ENCODE results near the gene HOXC9. TPM values are rescaled to one million over a fixed set of nuclear protein-coding genes. Genes with fewer than 3 reads are reported as not detected.

HOXC9 gene
- total RNA-seq, 6 experiments from 2014 or later = not detected

- intact Hi-C loops (cut with DNase I) = no loop called here
- no peak overlapping the region for H3K27ac ChIP-seq
- DNase-seq (no peak), ATAC-seq (no peak)
- 6% methylated on average over 4 of the region's 4 CpGs for WGBS (ENCODE audit: insufficient coverage, low coverage, low lambda C conversion rate, missing lambda C conversion rate)
- TF ChIP-seq POLR2A (IDR thresholded peaks at IDR 0.05) (no peak), CTCF (IDR thresholded peaks at IDR 0.05) (no peak)
- no peak overlapping the region for H3K4me3 ChIP-seq
- no peaks in the 10 kb centered on the region for H3K9me3 ChIP-seq
- H3K36me3 ChIP-seq = no peaks in the 10 kb centered on the region
- peaks cover 0 to 4% (median 0%) of the 10 kb centered on the region in 4 donors for H3K4me1 ChIP-seq
- H3K27me3 ChIP-seq = peaks cover 12 to 71% of the 10 kb centered on the region in 2 donors
These were observed 12.2 kb upstream of the HOXC9 start for GRCh38 chr12:53987787-53988230.

DNA sequence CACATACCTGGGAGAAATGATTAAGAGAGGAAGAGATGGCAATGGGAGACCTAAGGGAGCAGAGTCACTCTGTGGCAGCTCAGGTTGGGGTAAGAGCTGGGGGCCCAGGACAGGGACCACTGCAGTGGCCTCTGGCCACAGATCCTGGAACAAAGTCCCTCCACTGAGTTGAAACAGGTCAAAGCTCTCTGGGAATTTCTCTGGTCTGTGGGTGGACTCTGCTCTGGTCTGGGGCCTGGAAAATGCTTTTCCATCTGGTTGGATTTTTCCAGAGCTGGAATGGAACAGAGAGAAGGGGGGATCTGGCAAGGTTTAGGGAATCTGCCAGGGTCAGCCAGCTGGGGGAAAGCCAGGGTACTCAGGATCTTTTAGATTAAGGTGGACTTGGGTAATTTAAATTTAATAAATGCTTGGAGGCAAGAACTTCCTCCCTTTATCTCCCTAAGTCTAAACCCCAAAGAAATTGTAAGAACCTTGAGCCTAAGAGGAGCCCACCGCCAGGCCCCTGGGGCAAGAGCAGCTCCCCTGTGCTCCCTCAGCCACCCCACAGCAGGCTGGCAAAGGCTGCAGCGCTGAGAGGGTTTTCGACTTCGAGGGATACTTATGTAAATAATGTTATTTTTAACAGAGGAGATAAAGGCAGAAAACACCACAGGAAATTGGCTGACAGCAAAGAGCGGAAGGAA is 11.3 kb upstream of the HOXC9 start:
- Histone ChIP-seq H3K4me3 (no peak overlapping the region), H3K27me3 (peaks cover 11 to 71% of the 10 kb centered on the region in 2 donors), H3K4me1 (peaks cover 0 to 4% (median 0%) of the 10 kb centered on the region in 4 donors), H3K27ac (no peak overlapping the region), H3K36me3 (no peaks in the 10 kb centered on the region), H3K9me3 (no peaks in the 10 kb centered on the region)
- intact Hi-C loops (cut with DNase I) = no loop called here
- TF ChIP-seq CTCF (IDR thresholded peaks at IDR 0.05) = no peak
- TF ChIP-seq POLR2A (IDR thresholded peaks at IDR 0.05) = no peak
- ATAC-seq (no peak), DNase-seq (no peak)
- 12% methylated on average over 5 of the region's 5 CpGs for WGBS (ENCODE audit: insufficient coverage, low coverage, low lambda C conversion rate, missing lambda C conversion rate)

DNA sequence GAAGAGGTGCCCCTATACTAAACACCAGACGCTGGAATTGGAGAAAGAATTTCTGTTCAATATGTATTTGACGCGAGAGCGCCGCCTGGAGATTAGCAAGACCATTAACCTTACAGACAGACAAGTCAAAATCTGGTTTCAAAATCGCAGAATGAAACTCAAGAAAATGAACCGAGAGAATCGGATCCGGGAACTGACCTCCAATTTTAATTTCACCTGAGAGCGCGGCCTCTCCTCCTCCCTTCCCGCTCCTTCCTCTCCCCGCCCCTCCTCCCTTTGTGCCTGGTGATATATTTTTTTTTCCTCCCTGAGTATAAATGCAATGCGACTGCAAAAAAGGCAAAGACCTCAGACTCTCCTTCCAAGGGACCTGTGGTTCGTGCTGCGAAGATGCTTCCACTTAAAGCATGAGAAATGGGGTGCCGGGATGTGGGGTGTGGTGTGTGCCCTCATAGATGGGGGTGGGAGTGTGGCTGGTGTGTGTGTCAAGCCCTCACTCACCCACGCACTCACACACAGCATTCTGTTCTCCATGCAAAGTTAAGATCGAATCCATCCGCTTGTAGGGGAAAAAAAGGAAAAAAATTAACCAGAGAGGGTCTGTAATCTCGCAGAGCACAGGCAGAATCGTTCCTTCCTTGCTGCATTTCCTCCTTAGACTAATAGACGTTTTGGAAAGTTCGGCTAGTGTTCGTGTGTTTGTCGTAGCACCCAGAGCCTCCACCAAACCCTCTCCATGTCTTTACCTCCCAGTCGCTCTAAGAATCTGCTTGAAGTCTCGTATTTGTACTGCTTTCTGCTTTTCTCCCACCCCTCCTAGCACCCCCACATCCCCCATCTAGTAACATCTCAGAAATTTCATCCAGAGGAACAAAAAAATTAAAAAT is 10.5 kb upstream of the HOXC9 start:
- no peaks in the 10 kb centered on the region for H3K36me3 ChIP-seq
- H3K9me3 ChIP-seq = no peaks in the 10 kb centered on the region
- DNase-seq (no peak), ATAC-seq (peak in 2 of 4 donors; percentile 32 to 37)
- H3K27ac ChIP-seq = no peak overlapping the region
- no peak overlapping the region for H3K4me3 ChIP-seq
- peaks cover 0 to 9% (median 2%) of the 10 kb centered on the region in 4 donors for H3K4me1 ChIP-seq
- H3K27me3 ChIP-seq = peaks cover 5 to 71% of the 10 kb centered on the region in 2 donors
- TF ChIP-seq POLR2A (IDR thresholded peaks at IDR 0.05) = no peak
- TF ChIP-seq CTCF (IDR thresholded peaks at IDR 0.05) = peak; percentile 28 to 47 (median 40)
- 4% methylated on average over 25 of the region's 28 CpGs for WGBS (ENCODE audit: insufficient coverage, low coverage, low lambda C conversion rate, missing lambda C conversion rate)
- intact Hi-C loops (cut with DNase I) = no loop called here

DNA sequence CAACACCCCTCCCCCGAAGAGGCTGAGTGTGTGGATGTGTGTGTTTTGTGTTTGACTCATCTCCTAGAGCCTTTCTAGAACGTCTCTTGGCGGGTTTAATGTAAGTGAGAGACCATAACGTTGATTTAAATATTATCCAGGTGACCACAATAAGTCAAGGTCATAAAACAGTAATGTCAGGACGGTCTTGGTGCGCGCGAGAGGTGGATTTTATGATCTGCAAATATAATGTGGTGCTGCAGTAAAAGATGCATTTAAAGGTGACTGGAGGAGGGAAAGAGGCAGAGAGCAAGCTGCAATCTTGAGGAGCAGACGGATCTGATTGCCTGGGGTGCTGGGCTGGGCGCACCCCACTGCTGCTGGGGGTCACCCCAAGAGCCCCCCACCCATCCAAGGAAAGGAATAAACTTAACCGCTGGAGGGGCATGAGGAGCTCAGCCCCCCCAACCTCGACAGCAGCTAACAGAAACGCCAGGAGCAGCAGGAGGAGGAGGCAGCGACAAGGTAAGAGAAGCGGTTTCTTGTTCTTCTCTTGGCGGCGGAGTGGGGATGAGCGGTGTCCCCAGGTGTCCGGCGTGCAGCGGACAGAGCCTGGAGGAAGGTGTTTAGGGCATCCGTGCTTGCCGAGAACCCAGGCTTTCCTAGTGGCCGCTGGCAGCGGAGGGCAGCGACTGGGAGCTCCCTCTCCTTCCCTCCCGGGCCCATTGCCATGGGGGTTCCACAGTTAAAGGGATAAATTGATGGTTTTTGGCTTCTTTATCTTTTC is 9.5 kb upstream of the HOXC9 start:
- H3K36me3 ChIP-seq = no peaks in the 10 kb centered on the region
- H3K4me3 ChIP-seq = no peak overlapping the region
- H3K27ac ChIP-seq = no peak overlapping the region
- ATAC-seq (no peak), DNase-seq (no peak)
- H3K4me1 ChIP-seq = peaks cover 0 to 20% (median 2%) of the 10 kb centered on the region in 4 donors
- WGBS (ENCODE audit: insufficient coverage, low coverage, low lambda C conversion rate, missing lambda C conversion rate) = 4% methylated on average over 14 of the region's 27 CpGs
- TF ChIP-seq CTCF (IDR thresholded peaks at IDR 0.05) (no peak), POLR2A (IDR thresholded peaks at IDR 0.05) (no peak)
- intact Hi-C loops (cut with DNase I) = no loop called here
- H3K9me3 ChIP-seq = no peaks in the 10 kb centered on the region
- H3K27me3 ChIP-seq = peaks cover 8 to 72% of the 10 kb centered on the region in 2 donors
